SK-N-SH (cell line): ENCODE data around the gene SCN3A.

ENCODE experiments used
- CTCF ChIP-seq: fragments of 200-600 bp; sonication (generic); IDR thresholded peaks from 2 replicates; pipeline ENCODE4 v1.6.1; 2017; ENCODE audit warnings: antibody characterized with exemption, mild to moderate bottlenecking, moderate library complexity
- EP300 ChIP-seq, 2 experiments: IDR thresholded peaks; 2 replicates each; pipeline versions ENCODE4 v1.4.0 to v1.6.1; 2012; ENCODE audit warnings: borderline replicate concordance in 1 of 2, low read depth in 1 of 2, low read length in 1 of 2
- MAX ChIP-seq: IDR thresholded peaks from 2 replicates; pipeline ENCODE4 v1.4.0; 2012; ENCODE audit warnings: low read depth
- NFIC ChIP-seq: IDR thresholded peaks from 2 replicates; pipeline ENCODE4 v1.4.0; 2012; ENCODE audit warnings: borderline replicate concordance
- NRF1 ChIP-seq: IDR thresholded peaks from 2 replicates; pipeline ENCODE4 v1.6.1; 2012; ENCODE audit warnings: low read depth, mild to moderate bottlenecking, low read length
- POLR2AphosphoS5 ChIP-seq: IDR thresholded peaks from 2 replicates; pipeline ENCODE4 v1.6.1; 2012; ENCODE audit warnings: low read depth, low read length
- RAD21 ChIP-seq: IDR thresholded peaks from 2 replicates; pipeline ENCODE4 v1.6.1; 2012; ENCODE audit warnings: mild to moderate bottlenecking, low read length
- REST ChIP-seq: IDR thresholded peaks from 2 replicates; pipeline ENCODE4 v1.6.1; 2012; ENCODE audit warnings: mild to moderate bottlenecking, low read depth, low read length, moderate library complexity
- RFX5 ChIP-seq: IDR thresholded peaks from 2 replicates; pipeline ENCODE4 v1.6.1; 2012; ENCODE audit warnings: mild to moderate bottlenecking, improper control_type of control experiment, low read length
- RXRA ChIP-seq: IDR thresholded peaks from 2 replicates; pipeline ENCODE4 v1.4.0; 2012; ENCODE audit warnings: low read depth, mild to moderate bottlenecking, borderline replicate concordance
- SIN3A ChIP-seq: IDR thresholded peaks from 2 replicates; pipeline ENCODE4 v1.6.1; 2012; ENCODE audit warnings: low read depth, mild to moderate bottlenecking, low read length, moderate library complexity, borderline replicate concordance
- TCF12 ChIP-seq: IDR thresholded peaks from 2 replicates; pipeline ENCODE4 v1.4.0; 2012

- TF ChIP-seq SIN3A (no peak), POLR2AphosphoS5 (peak; percentile 34; the same call in 1 of the 2 replicates), RFX5 (no peak), CTCF (no peak), EP300 (IDR thresholded peaks at IDR 0.05; ENCODE audit: borderline replicate concordance in 1 of 2, low read depth in 1 of 2, low read length in 1 of 2) (peak; percentile 28 to 59; a peak in 1 of 4 replicates), MAX (no peak), TCF12 (peak; percentile 70; the same call in 1 of the 2 replicates), RXRA (no peak), REST (no peak; the same call in 1 of the 2 replicates), NFIC (peak; percentile 34; the same call in 1 of the 2 replicates), NRF1 (no peak), RAD21 (no peak)
These were observed 89.4 kb downstream of the SCN3A start for GRCh38 chr2:165114346-165114939.
